ENCODE measurements around the gene BNC2. TPM values are rescaled to one million over a fixed set of nuclear protein-coding genes. Genes with fewer than 3 reads are reported as not detected.

BNC2 gene
- total RNA-seq, 2 experiments from 2014 or later, result not detected

DNA sequence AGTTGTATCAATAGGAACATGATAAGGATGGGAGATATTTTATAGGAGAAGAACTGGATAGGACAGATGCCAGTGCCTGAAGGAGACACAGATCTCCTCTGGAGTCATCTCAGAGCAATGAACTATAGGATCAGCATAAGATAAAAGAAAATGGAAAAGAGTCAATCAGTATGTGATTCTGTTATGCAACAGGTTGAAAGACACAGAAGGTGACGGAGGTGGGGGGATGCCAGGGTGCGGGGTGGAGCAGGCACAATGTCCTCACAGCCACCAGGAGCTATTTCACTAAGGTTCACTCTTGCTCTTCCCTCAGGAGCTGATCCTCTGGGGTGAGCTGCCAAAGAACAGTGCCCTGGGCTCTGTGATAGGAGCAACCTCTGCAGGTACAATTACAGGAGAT, 179.8 kb downstream of the BNC2 start:
- peaks cover 0 to 6% of the 10 kb centered on the region in 2 experiments for H3K9me3 ChIP-seq (ENCODE audit: control insufficient read depth in 1 of 2, insufficient read depth in 1 of 2, low read length in 2 of 2)
- Mint-ChIP-seq H3K9me3 (peaks cover 3% of the 10 kb centered on the region), H3K36me3 (ENCODE audit: low read depth) (no peaks in the 10 kb centered on the region), H3K4me3 (no peak overlapping the region), H3K4me1 (ENCODE audit: low read depth) (no peaks in the 10 kb centered on the region), H3K27ac (no peak overlapping the region), H3K27me3 (no peaks in the 10 kb centered on the region)
- H3K27me3 ChIP-seq (ENCODE audit: control insufficient read depth in 1 of 2, insufficient read depth in 2 of 2, low read length in 2 of 2), result no peaks in the 10 kb centered on the region
- TF ChIP-seq, protein P1, sequence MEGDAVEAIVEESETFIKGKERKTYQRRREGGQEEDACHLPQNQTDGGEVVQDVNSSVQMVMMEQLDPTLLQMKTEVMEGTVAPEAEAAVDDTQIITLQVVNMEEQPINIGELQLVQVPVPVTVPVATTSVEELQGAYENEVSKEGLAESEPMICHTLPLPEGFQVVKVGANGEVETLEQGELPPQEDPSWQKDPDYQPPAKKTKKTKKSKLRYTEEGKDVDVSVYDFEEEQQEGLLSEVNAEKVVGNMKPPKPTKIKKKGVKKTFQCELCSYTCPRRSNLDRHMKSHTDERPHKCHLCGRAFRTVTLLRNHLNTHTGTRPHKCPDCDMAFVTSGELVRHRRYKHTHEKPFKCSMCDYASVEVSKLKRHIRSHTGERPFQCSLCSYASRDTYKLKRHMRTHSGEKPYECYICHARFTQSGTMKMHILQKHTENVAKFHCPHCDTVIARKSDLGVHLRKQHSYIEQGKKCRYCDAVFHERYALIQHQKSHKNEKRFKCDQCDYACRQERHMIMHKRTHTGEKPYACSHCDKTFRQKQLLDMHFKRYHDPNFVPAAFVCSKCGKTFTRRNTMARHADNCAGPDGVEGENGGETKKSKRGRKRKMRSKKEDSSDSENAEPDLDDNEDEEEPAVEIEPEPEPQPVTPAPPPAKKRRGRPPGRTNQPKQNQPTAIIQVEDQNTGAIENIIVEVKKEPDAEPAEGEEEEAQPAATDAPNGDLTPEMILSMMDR (IDR thresholded peaks at IDR 0.05), result no peak
- H3K4me1 ChIP-seq (ENCODE audit: insufficient read depth, low read length), result no peaks in the 10 kb centered on the region
- H3K36me3 ChIP-seq (ENCODE audit: insufficient read depth, low read length), result no peaks in the 10 kb centered on the region
- no peak overlapping the region for H3K4me3 ChIP-seq (ENCODE audit: low read length)
- POLR2A ChIA-PET, result no interaction called here
- ATAC-seq (ENCODE audit: poor library complexity) (no peak), DNase-seq (no peak)
- intact Hi-C loops (cut with DNase I, micrococcal nuclease), result no loop called here
- CTCF ChIA-PET, result no interaction called here
- no peak overlapping the region for H3K27ac ChIP-seq (ENCODE audit: low read depth in 1 of 2, low read length in 2 of 2)

DNA sequence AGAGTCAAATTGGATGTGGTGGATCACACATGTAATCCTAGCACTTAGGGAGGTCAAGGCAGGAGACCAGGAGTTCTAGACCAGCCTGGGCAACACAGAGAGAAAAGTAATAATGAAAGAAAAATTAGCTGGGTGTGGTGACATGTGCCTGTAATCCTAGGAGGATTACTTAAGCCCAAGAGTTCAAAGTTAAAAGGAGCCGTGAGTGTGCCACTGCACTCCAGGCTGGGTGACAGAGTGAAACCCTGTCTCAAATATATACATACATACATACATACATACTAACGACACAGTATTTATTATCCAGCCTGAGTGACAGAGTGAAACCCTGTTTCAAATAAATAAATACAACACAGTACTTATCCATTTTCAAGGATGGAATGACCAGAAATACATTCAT, 180.3 kb downstream of the BNC2 start:
- Mint-ChIP-seq H3K4me3 (no peak overlapping the region), H3K27ac (no peak overlapping the region), H3K9me3 (peaks cover 3% of the 10 kb centered on the region), H3K4me1 (ENCODE audit: low read depth) (no peaks in the 10 kb centered on the region), H3K27me3 (no peaks in the 10 kb centered on the region), H3K36me3 (ENCODE audit: low read depth) (no peaks in the 10 kb centered on the region)
- Histone ChIP-seq H3K36me3 (ENCODE audit: insufficient read depth, low read length) (no peaks in the 10 kb centered on the region), H3K9me3 (ENCODE audit: control insufficient read depth in 1 of 2, insufficient read depth in 1 of 2, low read length in 2 of 2) (peaks cover 0 to 3% of the 10 kb centered on the region in 2 experiments), H3K4me1 (ENCODE audit: insufficient read depth, low read length) (no peaks in the 10 kb centered on the region), H3K27ac (ENCODE audit: low read depth in 1 of 2, low read length in 2 of 2) (no peak overlapping the region), H3K27me3 (ENCODE audit: control insufficient read depth in 1 of 2, insufficient read depth in 2 of 2, low read length in 2 of 2) (no peaks in the 10 kb centered on the region), H3K4me3 (ENCODE audit: low read length) (no peak overlapping the region)
- DNase-seq (no peak), ATAC-seq (ENCODE audit: poor library complexity) (no peak)
- CTCF ChIA-PET, result no interaction called here
- TF ChIP-seq, protein P1 (IDR thresholded peaks at IDR 0.05), result no peak
- POLR2A ChIA-PET, result no interaction called here
- intact Hi-C loops (cut with DNase I, micrococcal nuclease), result no loop called here

DNA sequence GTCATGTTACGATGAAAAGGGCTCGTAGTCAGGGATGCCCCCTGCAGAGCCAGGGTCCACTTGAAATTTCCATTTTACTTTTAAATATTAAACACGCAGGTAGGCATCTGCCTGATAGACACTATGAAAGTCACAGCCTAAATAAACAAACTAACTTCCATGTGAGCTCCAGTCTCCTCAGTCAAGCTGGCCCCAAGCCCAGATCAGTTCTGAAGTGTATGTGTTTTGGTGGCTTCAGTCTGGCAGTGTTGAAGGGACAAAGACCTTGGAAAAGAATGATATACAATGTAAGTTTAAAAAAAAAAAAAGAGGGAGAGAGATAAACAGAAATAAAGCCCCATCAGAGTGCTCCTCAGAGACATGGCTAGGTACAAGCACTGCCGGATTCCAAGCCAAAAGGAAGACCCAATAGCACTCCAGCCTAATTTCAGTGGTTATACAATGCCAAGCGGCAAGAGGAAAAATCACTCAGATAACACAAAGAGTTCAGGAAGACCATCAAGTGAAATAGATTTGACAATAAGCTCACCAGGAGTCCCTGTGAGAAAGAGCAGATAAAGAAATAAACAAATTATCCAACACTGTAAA, 181.0 kb downstream of the BNC2 start:
- TF ChIP-seq, protein P1 (IDR thresholded peaks at IDR 0.05), result no peak
- ChIA-PET POLR2A (no interaction called here), CTCF (no interaction called here)
- H3K36me3 ChIP-seq (ENCODE audit: insufficient read depth, low read length), result no peaks in the 10 kb centered on the region
- Mint-ChIP-seq H3K4me1 (ENCODE audit: low read depth) (no peaks in the 10 kb centered on the region), H3K36me3 (ENCODE audit: low read depth) (no peaks in the 10 kb centered on the region), H3K4me3 (no peak overlapping the region), H3K27me3 (no peaks in the 10 kb centered on the region), H3K27ac (no peak overlapping the region), H3K9me3 (peaks cover 3% of the 10 kb centered on the region)
- H3K4me3 ChIP-seq (ENCODE audit: low read length), result no peak overlapping the region
- H3K4me1 ChIP-seq (ENCODE audit: insufficient read depth, low read length), result no peaks in the 10 kb centered on the region
- no peaks in the 10 kb centered on the region for H3K27me3 ChIP-seq (ENCODE audit: control insufficient read depth in 1 of 2, insufficient read depth in 2 of 2, low read length in 2 of 2)
- no peak overlapping the region for H3K27ac ChIP-seq (ENCODE audit: low read depth in 1 of 2, low read length in 2 of 2)
- no peak for ATAC-seq (ENCODE audit: poor library complexity)
- intact Hi-C loops (cut with DNase I, micrococcal nuclease), result no loop called here
- no peak for DNase-seq
- H3K9me3 ChIP-seq (ENCODE audit: control insufficient read depth in 1 of 2, insufficient read depth in 1 of 2, low read length in 2 of 2), result peaks cover 0 to 3% of the 10 kb centered on the region in 2 experiments
